Right lobe of liver (tissue), 6 donors: Measurements from ENCODE around the gene SYNGR3. TPM values are rescaled to one million over a fixed set of nuclear protein-coding genes. Genes with fewer than 3 reads are reported as not detected.
A peak's percentile ranks its signal among the peaks of the same experiment; 100 is the strongest.

Source experiments
- ATAC-seq, 4 donors: fragments of 200-7000 bp; cut with Tn5 transposase; one replicate each; pipeline ENCODE4 v1.9.1; 2020; ENCODE audit warnings: mild to moderate bottlenecking in 4 of 4, moderate library complexity in 4 of 4
- DNase-seq, 3 donors: peaks; one replicate each; pipeline ENCODE4 v3.0.0-alpha.2; 2020
- H3K27ac ChIP-seq, 3 donors: fragments of 200-600 bp; one replicate each; pipeline ENCODE4 v1.8.0; 2022
- H3K27me3 ChIP-seq, 2 donors: fragments of 200-600 bp; one replicate each; pipeline ENCODE4 v1.8.0; 2022
- H3K36me3 ChIP-seq, 4 donors: fragments of 200-600 bp; sonication (generic) in 1 of 4; one replicate each; pipeline versions ENCODE4 v1.5.1 to v1.8.0; 2017 to 2022; ENCODE audit warnings: control low read depth in 1 of 4
- H3K4me1 ChIP-seq, 4 donors: fragments of 200-600 bp; sonication (generic) in 1 of 4; one replicate each; pipeline versions ENCODE4 v1.5.1 to v1.8.0; 2017 to 2022; ENCODE audit warnings: control low read depth in 1 of 4
- H3K4me3 ChIP-seq, 3 donors: fragments of 200-600 bp; one replicate each; pipeline ENCODE4 v1.8.0; 2022
- H3K9me3 ChIP-seq, 4 donors: fragments of 200-600 bp; sonication (generic) in 1 of 4; one replicate each; pipeline versions ENCODE4 v1.5.1 to v1.8.0; 2017 to 2022; ENCODE audit warnings: control low read depth in 1 of 4
- CTCF ChIP-seq, 4 donors: fragments of 200-600 bp in 3 of 4; fragments of 450-650 bp in 1 of 4; IDR thresholded peaks; one replicate each; pipeline versions ENCODE4 v1.5.1 to v1.8.0; 2016 to 2022; ENCODE audit warnings: antibody characterized with exemption in 4 of 4, mild to moderate bottlenecking in 2 of 4
- POLR2A ChIP-seq: fragments of 450-650 bp; IDR thresholded peaks from one replicate; pipeline ENCODE4 v1.6.1; 2017; ENCODE audit warnings: antibody characterized with exemption, mild to moderate bottlenecking
- WGBS: methylation state at CpG from one replicate; pipeline ENCODE4 v1.1.6; 2018; ENCODE audit warnings: low coverage, low lambda C conversion rate; ENCODE audit not compliant: insufficient coverage; ENCODE audit errors: missing lambda C conversion rate; 5-methylcytosine and 5-hydroxymethylcytosine counted together
- intact Hi-C, 2 donors: fragments of 100-400 bp; cut with DNase I; formaldehyde crosslinking; loops; one replicate each; pipeline versions ENCODE4 v1.11.2 to v1.14.1; 2022
- total RNA-seq, 6 experiments: library from RNA; depleted of rRNA in 2 of 6; stranded (reverse); fragments of >200 nt in 2 of 6; fragmentation: NEBNext Ultra II Directional in 3 of 6; extraction: Animal tissue kit (Norgen Biotek cat#: 25700) in 3 of 6; gene quantifications; one replicate each; pipeline versions ENCODE4 v1.1.0 to v1.2.4, GENCODE V29; 2016 to 2023
- donor health status: DM: no; HTN: yes; CAD: no.
- donor health status: DM: no; HTN: no; CAD: no.
- donor health status: DM: no; HTN: no; CAD: no.
- donor health status: DM: no; HTN: yes; CAD: no.
- donor health status: DM: no; HTN: yes; CAD: no.

SYNGR3 gene
- total RNA-seq, 6 experiments from 2014 or later = 0.22 TPM; not detected in 5

DNA sequence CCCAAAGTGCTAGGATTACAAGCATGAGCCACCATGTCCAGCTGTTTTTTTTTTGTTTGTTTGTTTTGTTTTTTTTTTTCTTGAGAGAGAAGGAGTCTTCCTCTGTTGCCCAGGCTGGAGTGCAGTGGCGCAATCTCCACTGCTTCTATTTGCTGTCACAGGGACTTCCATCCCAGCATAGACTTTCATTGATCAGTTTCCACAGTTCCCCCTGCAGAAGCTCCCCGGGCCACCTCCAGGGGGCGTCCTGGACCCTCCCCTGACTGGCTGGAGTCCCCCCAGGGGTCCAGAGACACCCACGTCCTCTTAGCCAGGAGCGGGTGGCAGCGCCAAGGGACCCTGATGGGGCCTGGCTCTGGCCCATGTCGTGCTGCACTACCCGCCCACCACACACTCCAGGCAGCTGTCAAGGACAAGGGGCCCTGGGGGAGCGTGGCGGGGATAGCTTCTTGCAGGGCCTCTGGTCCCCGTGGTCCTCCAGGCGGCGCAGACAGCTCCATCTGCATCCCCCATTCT lies 26.7 kb downstream of the SYNGR3 start:
- Histone ChIP-seq H3K36me3 (no peaks in the 10 kb centered on the region), H3K4me3 (no peak overlapping the region), H3K27ac (no peak overlapping the region), H3K9me3 (no peaks in the 10 kb centered on the region), H3K27me3 (no peaks in the 10 kb centered on the region), H3K4me1 (peaks cover 0 to 13% (median 0%) of the 10 kb centered on the region in 4 donors)
- intact Hi-C loops = loop anchor here in 1 of 2 donors (5.0 kb wide), 1 partner anchor 46 kb away; no protein-coding TSS in a partner anchor
- TF ChIP-seq CTCF (IDR thresholded peaks at IDR 0.05) = peak in 3 of 4 donors; percentile 9 to 25 (median 12)
- TF ChIP-seq POLR2A = no peak
- ATAC-seq (peak in 1 of 4 donors; percentile 26), DNase-seq (no peak)
- 47% methylated on average over 5 of the region's 13 CpGs for WGBS

GRCh38 chr16:2019518-2019920 lies 29.7 kb downstream of the SYNGR3 start, which contains the start of gene NPW:
TSS of gene NPW (plus strand) at chr16:2019785.
- intact Hi-C loops = loop anchor here in 1 of 2 donors (5.0 kb wide), 1 partner anchor 43 kb away; no protein-coding TSS in a partner anchor
- no peaks in the 10 kb centered on the region for H3K36me3 ChIP-seq
- H3K4me1 ChIP-seq = peaks cover 0 to 21% (median 7%) of the 10 kb centered on the region in 4 donors
- H3K4me3 ChIP-seq = peak within 1 kb of the TSS in 1 of 3 donors; percentile 7
- H3K27ac ChIP-seq = no peak within 1 kb of the TSS
- ATAC-seq (no peak), DNase-seq (peak in 1 of 3 donors; percentile 45)
- H3K9me3 ChIP-seq = no peaks in the 10 kb centered on the region
- WGBS = no CpG with 5 or more reads among the region's 33 CpGs
- TF ChIP-seq POLR2A (no peak), CTCF (IDR thresholded peaks at IDR 0.05) (no peak)
- H3K27me3 ChIP-seq = no peaks in the 10 kb centered on the region

DNA sequence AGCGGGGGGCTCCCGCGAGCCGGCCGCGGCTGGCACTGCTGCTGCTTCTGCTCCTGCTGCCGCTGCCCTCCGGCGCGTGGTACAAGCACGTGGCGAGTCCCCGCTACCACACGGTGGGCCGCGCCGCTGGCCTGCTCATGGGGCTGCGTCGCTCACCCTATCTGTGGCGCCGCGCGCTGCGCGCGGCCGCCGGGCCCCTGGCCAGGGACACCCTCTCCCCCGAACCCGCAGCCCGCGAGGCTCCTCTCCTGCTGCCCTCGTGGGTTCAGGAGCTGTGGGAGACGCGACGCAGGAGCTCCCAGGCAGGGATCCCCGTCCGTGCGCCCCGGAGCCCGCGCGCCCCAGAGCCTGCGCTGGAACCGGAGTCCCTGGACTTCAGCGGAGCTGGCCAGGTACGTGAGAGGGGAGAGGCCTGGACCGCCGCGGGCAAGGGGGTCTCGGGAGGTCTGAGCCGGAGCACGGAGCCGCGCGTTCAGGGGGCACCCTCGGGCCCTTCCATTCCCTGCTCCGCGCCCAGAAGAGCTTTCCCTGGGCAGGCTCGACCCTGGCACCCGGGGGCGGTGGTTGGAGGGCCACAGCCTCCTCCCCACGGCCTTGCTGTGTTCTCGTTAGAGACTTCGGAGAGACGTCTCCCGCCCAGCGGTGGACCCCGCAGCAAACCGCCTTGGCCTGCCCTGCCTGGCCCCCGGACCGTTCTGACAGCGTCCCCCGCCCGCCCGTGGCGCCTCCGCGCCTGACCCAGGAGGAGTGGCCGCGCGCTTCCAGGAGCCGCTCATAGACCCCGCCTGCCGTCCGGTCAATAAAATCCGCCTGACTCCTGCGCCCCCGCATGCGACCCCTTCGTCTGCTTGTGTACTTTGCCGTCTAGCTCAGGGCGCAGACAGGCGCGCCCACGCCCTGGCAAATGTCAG lies 30.4 kb downstream of the SYNGR3 start:
- H3K9me3 ChIP-seq = no peaks in the 10 kb centered on the region
- peak overlapping the region in 1 of 3 donors; percentile 7 for H3K4me3 ChIP-seq
- peak in 1 of 3 donors; percentile 33 for DNase-seq
- H3K27me3 ChIP-seq = no peaks in the 10 kb centered on the region
- 0% methylated on average over 10 of the region's 96 CpGs for WGBS
- no peak overlapping the region for H3K27ac ChIP-seq
- no peak for TF ChIP-seq POLR2A
- no peak for TF ChIP-seq CTCF (IDR thresholded peaks at IDR 0.05)
- intact Hi-C loops = loop anchor here (5.0 kb wide), 2 partner anchors 42 to 127 kb away; partner anchors contain the start of gene RAB26 (in 1 of the 2)
- ATAC-seq = no peak
- peaks cover 0 to 21% (median 7%) of the 10 kb centered on the region in 4 donors for H3K4me1 ChIP-seq
- no peaks in the 10 kb centered on the region for H3K36me3 ChIP-seq

DNA sequence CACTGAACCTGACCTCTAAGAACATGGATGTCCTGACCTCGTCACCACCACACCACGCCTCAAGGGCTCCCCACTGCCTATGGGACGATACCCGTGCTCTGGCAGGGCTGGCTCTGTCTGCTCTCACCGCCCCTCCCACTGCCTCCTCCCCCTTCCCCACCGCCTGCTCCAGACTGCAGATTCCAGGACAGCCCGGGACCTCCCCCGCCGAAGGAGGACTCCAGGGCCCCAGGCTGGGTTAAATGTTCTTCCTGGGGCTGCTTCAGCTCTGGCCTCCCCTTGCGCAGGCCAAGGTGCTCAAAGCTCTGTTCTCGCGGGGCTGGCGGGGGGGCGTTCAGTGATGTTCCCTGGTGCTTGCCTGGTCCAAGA lies 32.9 kb downstream of the SYNGR3 start:
- no peak for TF ChIP-seq POLR2A
- no peak for TF ChIP-seq CTCF (IDR thresholded peaks at IDR 0.05)
- peak in 2 of 4 donors; percentile 3 to 18 for ATAC-seq
- intact Hi-C loops = loop anchor here in 1 of 2 donors (5.0 kb wide), 1 partner anchor 125 kb away; the partner anchor contains the start of gene RAB26
- DNase-seq = peak in 1 of 3 donors; percentile 41
- WGBS = 0% methylated on average over 3 of the region's 14 CpGs
- Histone ChIP-seq H3K27me3 (no peaks in the 10 kb centered on the region), H3K27ac (no peak overlapping the region), H3K4me1 (peaks cover 0 to 29% (median 12%) of the 10 kb centered on the region in 4 donors), H3K9me3 (no peaks in the 10 kb centered on the region), H3K4me3 (peak overlapping the region in 1 of 3 donors; percentile 22), H3K36me3 (no peaks in the 10 kb centered on the region)
